ENCODE results near the gene PTPN21. TPM values are rescaled to one million over a fixed set of nuclear protein-coding genes. Genes with fewer than 3 reads are reported as not detected.

PTPN21 gene
- total RNA-seq, 4 donors from 2014 or later, result 39.5 to 76.9 (median 64.0) TPM

DNA sequence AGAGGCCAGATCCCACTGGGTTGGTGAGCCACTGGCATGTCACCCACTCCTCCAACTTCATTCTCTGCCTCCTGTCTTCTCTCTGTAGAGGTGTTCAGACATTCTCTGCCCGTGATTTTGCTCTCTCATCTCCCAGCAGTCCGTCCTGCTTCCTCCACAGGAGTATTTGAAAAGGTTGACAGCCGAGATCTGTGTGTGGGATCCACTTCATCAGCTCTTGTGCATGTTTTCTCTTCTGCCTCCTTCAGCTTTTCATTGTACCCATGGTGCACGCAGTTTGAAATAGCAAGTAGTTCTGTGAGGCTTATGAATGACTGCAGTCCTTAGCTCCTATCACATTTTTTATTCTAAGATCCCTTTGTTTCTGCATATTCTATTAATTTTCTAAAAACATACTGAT lies 42.8 kb upstream of the PTPN21 start:
- 95 to 99% methylated on average over 4 of the region's 4 CpGs for WGBS, 2 donors
- no peak for TF ChIP-seq POLR2A (IDR thresholded peaks at IDR 0.05)
- TF ChIP-seq, protein P1, sequence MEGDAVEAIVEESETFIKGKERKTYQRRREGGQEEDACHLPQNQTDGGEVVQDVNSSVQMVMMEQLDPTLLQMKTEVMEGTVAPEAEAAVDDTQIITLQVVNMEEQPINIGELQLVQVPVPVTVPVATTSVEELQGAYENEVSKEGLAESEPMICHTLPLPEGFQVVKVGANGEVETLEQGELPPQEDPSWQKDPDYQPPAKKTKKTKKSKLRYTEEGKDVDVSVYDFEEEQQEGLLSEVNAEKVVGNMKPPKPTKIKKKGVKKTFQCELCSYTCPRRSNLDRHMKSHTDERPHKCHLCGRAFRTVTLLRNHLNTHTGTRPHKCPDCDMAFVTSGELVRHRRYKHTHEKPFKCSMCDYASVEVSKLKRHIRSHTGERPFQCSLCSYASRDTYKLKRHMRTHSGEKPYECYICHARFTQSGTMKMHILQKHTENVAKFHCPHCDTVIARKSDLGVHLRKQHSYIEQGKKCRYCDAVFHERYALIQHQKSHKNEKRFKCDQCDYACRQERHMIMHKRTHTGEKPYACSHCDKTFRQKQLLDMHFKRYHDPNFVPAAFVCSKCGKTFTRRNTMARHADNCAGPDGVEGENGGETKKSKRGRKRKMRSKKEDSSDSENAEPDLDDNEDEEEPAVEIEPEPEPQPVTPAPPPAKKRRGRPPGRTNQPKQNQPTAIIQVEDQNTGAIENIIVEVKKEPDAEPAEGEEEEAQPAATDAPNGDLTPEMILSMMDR (IDR thresholded peaks at IDR 0.05), result no peak
- intact Hi-C loops (cut with DNase I; ENCODE audit: low total_unique reads), result no loop called here
- DNase-seq (ENCODE audit: low spot score in 2 of 2), result no peak
- H3K4me3 ChIP-seq (ENCODE audit: low read depth, poor library complexity, severe bottlenecking), result no peak overlapping the region

DNA sequence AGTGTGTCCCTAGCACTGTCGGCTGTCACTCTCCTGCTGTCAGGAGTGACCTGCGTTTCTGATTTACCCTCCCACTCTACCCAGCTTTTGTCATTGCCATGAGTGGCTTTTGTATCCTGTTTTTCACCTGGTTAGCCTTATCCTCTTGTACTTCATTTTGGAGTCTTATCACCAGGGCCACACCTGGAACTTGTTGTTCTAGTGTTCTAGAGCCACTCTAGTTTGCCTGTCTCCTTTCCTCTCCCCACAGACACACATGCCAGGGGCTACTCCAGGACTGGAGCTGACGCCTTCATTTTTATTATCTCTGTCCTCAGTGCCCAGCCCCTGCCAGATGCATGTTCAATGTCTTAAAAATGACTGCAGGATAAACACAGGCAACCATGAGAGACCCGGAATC lies 42.2 kb upstream of the PTPN21 start:
- TF ChIP-seq, protein P1 (IDR thresholded peaks at IDR 0.05), result no peak
- TF ChIP-seq POLR2A (IDR thresholded peaks at IDR 0.05), result no peak
- 90 to 91% methylated on average over 4 of the region's 4 CpGs for WGBS, 2 donors
- DNase-seq (ENCODE audit: low spot score in 2 of 2), result no peak
- no peak overlapping the region for H3K4me3 ChIP-seq (ENCODE audit: low read depth, poor library complexity, severe bottlenecking)
- intact Hi-C loops (cut with DNase I; ENCODE audit: low total_unique reads), result no loop called here

- no peak overlapping the region for H3K4me3 ChIP-seq (ENCODE audit: low read depth, poor library complexity, severe bottlenecking)
- TF ChIP-seq, protein P1 (IDR thresholded peaks at IDR 0.05), result no peak
- TF ChIP-seq POLR2A (IDR thresholded peaks at IDR 0.05), result no peak
- no peak for DNase-seq (ENCODE audit: low spot score in 2 of 2)
- 0 to 68% methylated on average over 1 of the region's 1 CpG for WGBS, 2 donors
- intact Hi-C loops (cut with DNase I; ENCODE audit: low total_unique reads), result no loop called here
These were observed 37.2 kb upstream of the PTPN21 start for GRCh38 chr14:88592031-88592430.

DNA sequence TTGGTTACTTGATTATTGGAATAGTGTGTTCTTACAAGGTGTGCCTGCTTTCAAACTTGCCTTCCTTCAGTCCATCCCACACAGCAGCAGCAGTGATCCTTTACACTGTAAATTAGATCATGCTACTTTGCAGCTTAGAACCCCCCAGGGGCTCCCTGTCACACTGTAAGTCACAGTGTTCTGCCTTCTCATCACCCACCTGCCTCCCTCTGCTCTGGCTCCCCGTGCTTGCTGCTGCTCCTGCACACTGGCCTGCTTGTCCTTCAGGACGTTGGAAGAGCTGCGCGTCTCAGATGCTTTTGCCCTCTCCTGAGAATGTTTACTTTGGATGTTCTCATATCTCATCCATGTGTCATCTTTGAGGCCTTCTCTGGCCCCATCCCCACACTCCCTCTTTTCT lies 35.4 kb upstream of the PTPN21 start:
- TF ChIP-seq, protein P1 (IDR thresholded peaks at IDR 0.05), result no peak
- no peak for TF ChIP-seq POLR2A (IDR thresholded peaks at IDR 0.05)
- DNase-seq (ENCODE audit: low spot score in 2 of 2), result no peak
- no peak overlapping the region for H3K4me3 ChIP-seq (ENCODE audit: low read depth, poor library complexity, severe bottlenecking)
- intact Hi-C loops (cut with DNase I; ENCODE audit: low total_unique reads), result no loop called here
- 80 to 90% methylated on average over 4 of the region's 4 CpGs for WGBS, 2 donors

- TF ChIP-seq POLR2A (IDR thresholded peaks at IDR 0.05), result no peak
- TF ChIP-seq, protein P1 (IDR thresholded peaks at IDR 0.05), result no peak
- intact Hi-C loops (cut with DNase I; ENCODE audit: low total_unique reads), result no loop called here
- no peak for DNase-seq (ENCODE audit: low spot score in 2 of 2)
- whole genome bisulfite sequencing, 2 donors, result 92 to 96% methylated on average over 5 of the region's 5 CpGs
- H3K4me3 ChIP-seq (ENCODE audit: low read depth, poor library complexity, severe bottlenecking), result no peak overlapping the region
These were observed 33.3 kb upstream of the PTPN21 start for GRCh38 chr14:88588081-88588480.

GRCh38 chr14:88584451-88584850 lies 29.6 kb upstream of the PTPN21 start:
- WGBS, 2 donors, result 95 to 97% methylated on average over 3 of the region's 3 CpGs
- DNase-seq (ENCODE audit: low spot score in 2 of 2), result no peak
- intact Hi-C loops (cut with DNase I; ENCODE audit: low total_unique reads), result no loop called here

More at GRCh38 chr14:88584451-88584850, 29.6 kb upstream of the PTPN21 start:
- H3K4me3 ChIP-seq (ENCODE audit: low read depth, poor library complexity, severe bottlenecking), result no peak overlapping the region
- TF ChIP-seq, protein P1 (IDR thresholded peaks at IDR 0.05), result no peak
- TF ChIP-seq POLR2A (IDR thresholded peaks at IDR 0.05), result no peak
